OCI-LY7 (cell line): Measurements from ENCODE around the gene SYT7. TPM values are rescaled to one million over a fixed set of nuclear protein-coding genes. Genes with fewer than 3 reads are reported as not detected.

Experiments used
- BruUV-seq: library from RNA; stranded (reverse); fragments of 400-500 nt; replicated peaks from 2 replicates; lab custom pipeline; 2021; lab: Mats Ljungman, UMichigan
- CTCF ChIA-PET: fragments of 300-600 bp; sonication (Branson Sonifier 250); formaldehyde crosslinking; loops from one replicate; lab custom pipeline; 2022; ENCODE audit warnings: antibody characterized with exemption; ENCODE audit not compliant: unreplicated experiment; lab: Charles Lee
- POLR2A ChIA-PET: fragments of 300-600 bp; sonication (Branson Sonifier 250); formaldehyde crosslinking; loops from one replicate; lab custom pipeline; 2022; ENCODE audit warnings: antibody characterized with exemption; lab: Charles Lee
- DNase-seq: peaks from one replicate; pipeline ENCODE4 v3.0.0-alpha.2; 2015; ENCODE audit warnings: low spot score
- H2AFZ ChIP-seq: fragments of 200-600 bp; sonication (generic), shearing (Covaris generic); 2 replicates; pipeline ENCODE4 v1.6.1; 2014; ENCODE audit warnings: mild to moderate bottlenecking, antibody characterized with exemption, low read length, moderate library complexity
- H3K27ac ChIP-seq: fragments of 200-600 bp; sonication (generic); 2 replicates; pipeline ENCODE4 v1.5.1; 2014; ENCODE audit warnings: mixed run types, low read depth, mild to moderate bottlenecking, moderate library complexity, low read length, inconsistent platforms; ENCODE audit not compliant: poor library complexity, severe bottlenecking
- H3K36me3 ChIP-seq: fragments of 200-600 bp; sonication (generic); 2 replicates; pipeline ENCODE4 v1.6.1; 2014; ENCODE audit warnings: mild to moderate bottlenecking, antibody characterized with exemption, low read length, moderate library complexity, mixed read lengths; ENCODE audit not compliant: insufficient read depth
- H3K4me1 ChIP-seq: fragments of 200-600 bp; sonication (generic); 2 replicates; pipeline ENCODE4 v1.5.1; 2014; ENCODE audit warnings: mild to moderate bottlenecking, low read length; ENCODE audit not compliant: insufficient read depth, poor library complexity, severe bottlenecking
- H3K4me2 ChIP-seq: fragments of 200-600 bp; sonication (generic); 2 replicates; pipeline ENCODE4 v1.6.1; 2014; ENCODE audit warnings: mild to moderate bottlenecking, low read length
- H3K4me3 ChIP-seq: fragments of 200-600 bp; sonication (generic); 2 replicates; pipeline ENCODE4 v1.5.1; 2014; ENCODE audit warnings: mild to moderate bottlenecking, low read depth, low read length; ENCODE audit not compliant: poor library complexity, severe bottlenecking
- H3K79me2 ChIP-seq: fragments of 200-600 bp; sonication (generic); 2 replicates; pipeline ENCODE4 v1.6.1; 2016; ENCODE audit warnings: low read depth, mild to moderate bottlenecking, low read length, moderate library complexity, mixed read lengths; ENCODE audit not compliant: insufficient read depth
- H3K9me2 ChIP-seq: fragments of 200-600 bp; sonication (generic); 2 replicates; pipeline ENCODE4 v1.6.1; 2016; ENCODE audit warnings: mild to moderate bottlenecking, low read length, mixed read lengths; ENCODE audit not compliant: insufficient read depth
- H3K9me3 ChIP-seq: fragments of 200-600 bp; sonication (generic); 2 replicates; pipeline ENCODE4 v1.6.1; 2014; ENCODE audit warnings: mild to moderate bottlenecking, mixed run types, low read length, mixed read lengths
- H4K20me1 ChIP-seq: fragments of 200-600 bp; sonication (generic); 2 replicates; pipeline ENCODE4 v1.6.1; 2014; ENCODE audit warnings: mild to moderate bottlenecking, antibody characterized with exemption, low read length, moderate library complexity, mixed read lengths; ENCODE audit not compliant: insufficient read depth
- CTCF ChIP-seq: fragments of 200-600 bp; sonication (generic); conservative IDR thresholded peaks from 2 replicates; pipeline ENCODE4 v1.5.1; 2014; ENCODE audit warnings: mild to moderate bottlenecking, antibody characterized with exemption, low read length, moderate library complexity, mixed read lengths
- EZH2phosphoT487 ChIP-seq: fragments of 200-600 bp; sonication (generic); IDR thresholded peaks from 2 replicates; pipeline ENCODE4 v1.6.1; 2018; ENCODE audit warnings: low read depth, borderline replicate concordance, mild to moderate bottlenecking, mixed run types, antibody characterized with exemption, low read length, moderate library complexity, mixed read lengths
- intact Hi-C: fragments of 100-400 bp; cut with micrococcal nuclease; formaldehyde crosslinking; loops from one replicate; pipeline ENCODE4 v1.10.0; 2022; ENCODE audit not compliant: unreplicated experiment
- total RNA-seq, 2 experiments: library from RNA; depleted of rRNA in 1 of 2; stranded (reverse); fragments of >200 nt in 1 of 2; shearing (Covaris generic) in 1 of 2; gene quantifications; 2 replicates each; pipeline ENCODE4 v1.2.3, GENCODE V29; 2014 to 2022

The SYT7 gene
- total RNA-seq, 2 experiments from 2014 or later: not detected

- ChIA-PET POLR2A (no interaction called here), CTCF (no interaction called here)
- H3K79me2 ChIP-seq: no peaks in the 10 kb centered on the region
- H3K4me1 ChIP-seq: no peaks in the 10 kb centered on the region
- H3K27ac ChIP-seq: no peak overlapping the region
- no peak for DNase-seq
- no peak overlapping the region for H2AFZ ChIP-seq
- BruUV-seq: no TSS peak
- no peaks in the 10 kb centered on the region for H3K9me3 ChIP-seq
- H3K9me2 ChIP-seq: no peaks in the 10 kb centered on the region
- no peak overlapping the region for H3K4me3 ChIP-seq
- H4K20me1 ChIP-seq: no peaks in the 10 kb centered on the region
- H3K36me3 ChIP-seq: no peaks in the 10 kb centered on the region
- no peak overlapping the region for H3K4me2 ChIP-seq
- no peak for TF ChIP-seq CTCF
- no peak for TF ChIP-seq EZH2phosphoT487
- intact Hi-C loops: no loop called here
Measured at GRCh38 chr11:61555978-61556377, 24.9 kb downstream of the SYT7 start.

- Histone ChIP-seq H3K4me2 (no peak overlapping the region), H3K36me3 (no peaks in the 10 kb centered on the region), H3K4me1 (no peaks in the 10 kb centered on the region), H2AFZ (no peak overlapping the region), H3K4me3 (no peak overlapping the region), H3K79me2 (no peaks in the 10 kb centered on the region), H3K27ac (no peak overlapping the region), H3K9me3 (no peaks in the 10 kb centered on the region), H3K9me2 (no peaks in the 10 kb centered on the region), H4K20me1 (no peaks in the 10 kb centered on the region)
- ChIA-PET POLR2A (no interaction called here), CTCF (interaction anchor here (0.6 kb wide), 1 partner anchor 95 kb away, joined by 10 read pairs; no protein-coding TSS in a partner anchor)
- DNase-seq: no peak
- no peak for TF ChIP-seq EZH2phosphoT487
- no peak for TF ChIP-seq CTCF
- no TSS peak for BruUV-seq
- intact Hi-C loops: no loop called here
Measured at GRCh38 chr11:61555051-61555969, 25.6 kb downstream of the SYT7 start.
